Neuron (in vitro differentiated cells): ENCODE results near the gene TCF7L2.

Experiments
- H2AFZ ChIP-seq: one replicate; pipeline ENCODE4 v1.6.1; 2013; ENCODE audit warnings: low read depth, mild to moderate bottlenecking, inconsistent platforms, low read length, moderate library complexity
- H3K27me3 ChIP-seq: one replicate; pipeline ENCODE4 v1.6.1; 2013; ENCODE audit warnings: low read length; ENCODE audit not compliant: insufficient read depth
- H3K36me3 ChIP-seq: one replicate; pipeline ENCODE4 v1.6.1; 2013; ENCODE audit warnings: low read length; ENCODE audit not compliant: insufficient read depth
- H3K4me1 ChIP-seq: one replicate; pipeline ENCODE4 v1.6.1; 2013; ENCODE audit warnings: low read length; ENCODE audit not compliant: insufficient read depth
- H3K4me3 ChIP-seq: 2 replicates; pipeline ENCODE4 v1.5.1; 2013; ENCODE audit warnings: mild to moderate bottlenecking, low read length, moderate library complexity
- H3K9me3 ChIP-seq: one replicate; pipeline ENCODE4 v1.6.1; 2013; ENCODE audit warnings: low read length

TCF7L2 gene

GRCh38 chr10:113213035-113213434 is 263.0 kb downstream of the TCF7L2 start:
- H2AFZ ChIP-seq: no peak overlapping the region
- H3K4me1 ChIP-seq: no peaks in the 10 kb centered on the region
- H3K9me3 ChIP-seq: peaks cover 4% of the 10 kb centered on the region
- no peak overlapping the region for H3K4me3 ChIP-seq
- no peaks in the 10 kb centered on the region for H3K36me3 ChIP-seq
- no peaks in the 10 kb centered on the region for H3K27me3 ChIP-seq

GRCh38 chr10:113214331-113214730 is 264.3 kb downstream of the TCF7L2 start:
- no peaks in the 10 kb centered on the region for H3K36me3 ChIP-seq
- H3K4me3 ChIP-seq: no peak overlapping the region
- H3K9me3 ChIP-seq: peaks cover 4% of the 10 kb centered on the region
- no peak overlapping the region for H2AFZ ChIP-seq
- no peaks in the 10 kb centered on the region for H3K27me3 ChIP-seq
- no peaks in the 10 kb centered on the region for H3K4me1 ChIP-seq

- H2AFZ ChIP-seq: no peak overlapping the region
- no peaks in the 10 kb centered on the region for H3K4me1 ChIP-seq
- peaks cover 4% of the 10 kb centered on the region for H3K9me3 ChIP-seq
- H3K4me3 ChIP-seq: no peak overlapping the region
- H3K36me3 ChIP-seq: no peaks in the 10 kb centered on the region
- H3K27me3 ChIP-seq: no peaks in the 10 kb centered on the region
Measured at GRCh38 chr10:113216102-113216501, 266.1 kb downstream of the TCF7L2 start.
